ENCODE data around the gene MRPL9.
"Not testable (repeated sequence)": the region's sequence is repeated elsewhere in the genome, so short reads cannot be mapped to it uniquely, and the experiment has no call there.

The MRPL9 gene

GRCh38 chr1:151790071-151790939 lies 27.0 kb upstream of the MRPL9 start, which contains the start of gene TDRKH:
TDRKH (minus strand) TSS chr1:151790500; CDS start chr1:151783022, 7,478 bp downstream.
- DNase-seq: peak; percentile 100
- in situ Hi-C loops (cut with MboI; ENCODE audit: low pct_unique_long_range_greater_than_20kb, low sequenced_read_pairs): no loop called here

- in situ Hi-C loops (cut with MboI; ENCODE audit: low pct_unique_long_range_greater_than_20kb, low sequenced_read_pairs): no loop called here
- no peak for DNase-seq
Measured at GRCh38 chr1:151787689-151788088, 24.4 kb upstream of the MRPL9 start.

- no peak for DNase-seq
- in situ Hi-C loops (cut with MboI; ENCODE audit: low pct_unique_long_range_greater_than_20kb, low sequenced_read_pairs): no loop called here
Measured at GRCh38 chr1:151783796-151784195, 20.5 kb upstream of the MRPL9 start.

DNA sequence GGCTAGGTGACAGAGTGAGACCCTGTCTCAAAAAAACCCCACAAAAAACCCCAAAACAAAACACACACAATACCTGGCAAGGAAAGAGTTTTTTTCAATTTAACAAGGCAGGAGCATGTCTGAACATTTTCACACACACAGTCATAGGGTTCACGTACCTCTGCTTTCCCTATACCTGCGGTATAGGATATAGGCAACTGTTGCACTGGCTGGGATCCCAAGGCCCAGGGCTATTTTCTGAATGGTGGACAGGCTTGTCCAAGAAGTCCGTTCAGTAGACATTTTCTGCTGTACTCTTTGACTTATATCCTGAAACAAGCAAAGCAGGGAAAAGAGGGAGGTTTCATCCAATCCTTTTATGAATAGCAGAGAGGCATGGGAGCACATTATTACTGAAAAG lies 19.4 kb upstream of the MRPL9 start:
- DNase-seq: no peak

DNA sequence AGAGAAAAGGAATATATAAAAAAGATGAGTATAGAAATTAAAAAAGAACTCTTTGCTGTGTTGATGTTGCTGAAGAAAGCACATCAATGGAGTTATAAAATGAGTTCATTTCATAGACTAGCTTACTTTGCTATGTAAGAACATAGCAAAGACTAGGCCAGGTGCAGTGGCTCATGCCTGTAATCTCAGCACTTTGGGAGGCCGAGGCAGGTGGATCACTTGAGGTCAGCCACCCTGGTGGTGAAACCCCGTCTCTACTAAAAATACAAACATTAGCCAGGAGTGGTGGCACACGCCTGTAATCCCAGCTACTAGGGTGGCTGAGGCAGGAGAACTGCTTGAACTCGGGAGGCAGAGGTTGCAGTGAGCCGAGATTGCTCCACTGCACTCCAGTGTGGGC lies 18.7 kb upstream of the MRPL9 start:
- DNase-seq; in situ Hi-C loops (cut with MboI; ENCODE audit: low pct_unique_long_range_greater_than_20kb, low sequenced_read_pairs): not testable (repeated sequence)

More for the DNA sequence above, 19.4 kb upstream of the MRPL9 start:
- in situ Hi-C loops (cut with MboI; ENCODE audit: low pct_unique_long_range_greater_than_20kb, low sequenced_read_pairs): no loop called here

- in situ Hi-C loops (cut with MboI; ENCODE audit: low pct_unique_long_range_greater_than_20kb, low sequenced_read_pairs); DNase-seq: not testable (repeated sequence)
Measured at GRCh38 chr1:151780736-151781135, 17.4 kb upstream of the MRPL9 start.

DNA sequence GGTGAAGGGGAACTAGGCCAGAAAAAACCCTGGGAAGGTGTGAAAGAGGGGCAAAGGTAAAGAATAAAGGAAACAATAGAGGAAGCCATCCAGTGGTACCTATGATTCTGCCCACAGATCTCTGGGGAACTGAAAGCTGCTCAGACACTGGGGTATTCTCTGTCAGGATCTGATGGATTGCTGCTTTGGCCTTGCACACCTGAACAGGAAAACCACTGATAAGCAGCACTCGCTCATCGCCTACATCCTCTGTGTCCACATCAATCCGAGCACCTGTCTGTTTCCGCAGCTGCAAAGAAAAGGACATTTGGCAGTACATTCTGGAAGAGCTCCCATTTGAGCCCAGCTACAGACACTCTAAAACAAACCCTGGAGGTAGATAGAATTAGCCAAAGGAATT lies 16.6 kb upstream of the MRPL9 start:
- in situ Hi-C loops (cut with MboI; ENCODE audit: low pct_unique_long_range_greater_than_20kb, low sequenced_read_pairs): no loop called here

DNA sequence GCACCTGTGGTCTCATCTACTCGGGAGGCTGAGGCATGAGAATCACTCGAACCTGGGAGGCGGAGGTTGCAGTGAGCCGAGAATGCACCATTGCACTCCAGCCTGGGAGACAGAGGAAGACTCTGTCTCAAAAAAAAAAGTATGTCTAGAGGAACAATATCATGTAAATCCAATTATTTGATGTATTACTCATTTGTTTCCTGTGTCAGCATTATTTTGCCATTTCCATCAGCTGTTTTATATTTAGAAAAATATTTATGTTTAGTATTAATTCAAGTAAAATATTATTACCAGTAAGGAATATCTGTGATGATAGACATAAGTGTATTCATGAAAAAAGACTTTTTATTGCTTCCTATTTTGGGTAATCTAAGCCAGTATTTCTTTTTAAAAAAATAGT lies 14.0 kb upstream of the MRPL9 start:
- no peak for DNase-seq
- in situ Hi-C loops (cut with MboI; ENCODE audit: low pct_unique_long_range_greater_than_20kb, low sequenced_read_pairs): no loop called here

More for the DNA sequence above, 16.6 kb upstream of the MRPL9 start:
- no peak for DNase-seq

DNA sequence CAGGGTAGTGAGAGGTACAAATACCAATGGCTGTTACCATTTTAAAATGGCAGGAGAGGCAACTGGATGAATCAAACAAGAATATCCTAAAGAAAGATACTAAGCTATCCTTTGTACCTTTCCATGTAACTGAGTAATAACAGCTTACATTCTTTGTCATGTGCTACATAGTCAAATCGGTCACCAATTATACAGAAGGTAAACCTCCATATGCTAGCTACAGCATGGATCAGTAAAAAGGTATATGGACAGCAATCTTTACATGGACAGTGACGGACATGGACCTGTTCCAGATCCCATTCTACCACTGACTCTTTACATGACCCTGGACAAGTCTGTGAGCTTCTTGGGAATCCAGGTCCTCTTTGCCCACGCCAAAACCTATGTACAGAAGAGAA lies 13.4 kb upstream of the MRPL9 start:
- in situ Hi-C loops (cut with MboI; ENCODE audit: low pct_unique_long_range_greater_than_20kb, low sequenced_read_pairs): no loop called here
- DNase-seq: no peak

GRCh38 chr1:151775894-151776664 lies 12.8 kb upstream of the MRPL9 start:
- no peak for DNase-seq
- in situ Hi-C loops (cut with MboI; ENCODE audit: low pct_unique_long_range_greater_than_20kb, low sequenced_read_pairs): no loop called here

- in situ Hi-C loops (cut with MboI; ENCODE audit: low pct_unique_long_range_greater_than_20kb, low sequenced_read_pairs): no loop called here
- no peak for DNase-seq
Measured at GRCh38 chr1:151774256-151774922, 11.1 kb upstream of the MRPL9 start.

GRCh38 chr1:151773702-151774101 lies 10.4 kb upstream of the MRPL9 start:
- DNase-seq: no peak
- in situ Hi-C loops (cut with MboI; ENCODE audit: low pct_unique_long_range_greater_than_20kb, low sequenced_read_pairs): no loop called here

GRCh38 chr1:151769270-151769669 lies 6.0 kb upstream of the MRPL9 start:
- in situ Hi-C loops (cut with MboI; ENCODE audit: low pct_unique_long_range_greater_than_20kb, low sequenced_read_pairs); DNase-seq: not testable (repeated sequence)

DNA sequence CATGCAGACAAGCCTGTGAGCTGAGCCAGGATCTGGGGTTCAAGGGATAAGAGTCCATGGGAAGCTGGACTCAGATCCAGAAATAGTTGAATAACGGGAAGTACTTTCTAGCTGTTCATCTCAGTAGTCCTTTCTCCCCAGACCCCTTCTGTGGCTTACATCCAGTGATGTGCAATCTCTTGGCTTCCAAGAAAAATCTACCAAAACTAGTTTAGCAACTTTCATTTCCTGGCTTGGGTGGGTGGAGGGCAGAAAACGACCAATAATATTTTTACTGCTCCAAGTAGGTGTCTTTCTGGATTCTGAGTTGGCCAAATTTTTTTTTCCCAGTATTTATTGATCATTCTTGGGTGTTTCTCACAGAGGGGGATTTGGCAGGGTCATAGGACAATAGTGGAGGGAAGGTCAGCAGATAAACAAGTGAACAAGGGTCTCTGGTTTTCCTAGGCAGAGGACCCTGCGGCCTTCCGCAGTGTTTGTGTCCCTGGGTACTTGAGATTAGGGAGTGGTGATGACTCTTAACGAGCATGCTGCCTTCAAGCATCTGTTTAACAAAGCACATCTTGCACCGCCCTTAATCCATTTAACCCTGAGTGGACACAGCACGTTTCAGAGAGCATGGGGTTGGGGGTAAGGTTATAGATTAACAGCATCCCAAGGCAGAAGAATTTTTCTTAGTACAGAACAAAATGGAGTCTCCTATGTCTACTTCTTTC lies 5.2 kb upstream of the MRPL9 start:
- DNase-seq; in situ Hi-C loops (cut with MboI; ENCODE audit: low pct_unique_long_range_greater_than_20kb, low sequenced_read_pairs): not testable (repeated sequence)

- no peak for DNase-seq
- in situ Hi-C loops (cut with MboI; ENCODE audit: low pct_unique_long_range_greater_than_20kb, low sequenced_read_pairs): no loop called here
Measured at GRCh38 chr1:151763990-151764389, 694 bp upstream of the MRPL9 start.

GRCh38 chr1:151760597-151761385 lies 2.5 kb downstream of the MRPL9 start:
- no peak for DNase-seq
- in situ Hi-C loops (cut with MboI; ENCODE audit: low pct_unique_long_range_greater_than_20kb, low sequenced_read_pairs): no loop called here

DNA sequence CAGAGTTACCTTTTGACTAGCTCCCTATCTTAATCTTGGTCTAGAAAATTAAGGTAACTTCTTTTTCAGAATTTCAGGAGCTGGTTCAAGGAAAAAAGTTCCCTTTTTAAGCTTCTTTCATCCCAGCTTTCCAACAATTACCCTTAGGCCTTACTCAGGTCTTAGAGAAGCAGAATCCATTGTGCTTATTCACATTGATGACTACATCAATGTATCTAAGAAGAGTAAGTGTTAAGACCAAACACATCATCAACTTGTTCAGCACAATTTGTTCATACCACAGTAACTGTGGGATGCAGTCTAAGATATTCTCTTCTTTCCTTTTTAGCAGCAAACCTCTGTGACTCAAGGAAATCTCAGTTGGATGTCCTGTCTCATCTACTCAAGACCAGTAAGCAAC lies 4.1 kb downstream of the MRPL9 start:
- in situ Hi-C loops (cut with MboI; ENCODE audit: low pct_unique_long_range_greater_than_20kb, low sequenced_read_pairs): no loop called here
- no peak for DNase-seq

DNA sequence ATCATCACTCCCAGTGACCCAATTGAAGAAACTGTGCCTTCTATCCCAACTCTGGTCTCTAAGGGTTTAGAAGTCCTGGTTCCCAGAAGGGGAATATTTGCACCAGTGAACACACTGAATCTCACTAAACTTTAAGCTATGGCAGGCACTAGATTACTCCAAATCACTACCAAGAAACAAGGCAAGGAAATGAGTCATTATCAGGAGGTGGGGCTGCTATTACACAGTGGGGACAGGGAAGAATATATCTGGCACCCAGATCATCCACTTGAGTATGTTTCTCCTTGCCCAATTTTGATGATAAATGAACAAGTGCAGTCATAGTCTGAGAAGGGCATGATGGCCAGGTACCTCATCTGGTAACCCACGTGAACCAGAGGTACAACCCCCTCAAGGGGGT lies 7.0 kb downstream of the MRPL9 start:
- in situ Hi-C loops (cut with MboI; ENCODE audit: low pct_unique_long_range_greater_than_20kb, low sequenced_read_pairs): no loop called here
- no peak for DNase-seq

All from KBM-7 (cell line).